Erythroblast (primary cell): Measurements from ENCODE around the gene IGFBP4.

Source experiments
- DNase-seq, 2 experiments: peaks; one replicate each; lab custom pipeline; 2025; lab: John Stamatoyannopoulos, UW
- GATA1 ChIP-seq: IDR thresholded peaks from 2 replicates; pipeline ENCODE4 v1.6.1; 2011; ENCODE audit warnings: low read depth, mild to moderate bottlenecking, control low read depth, low read length, moderate library complexity
- POLR2A ChIP-seq: IDR thresholded peaks from 2 replicates; pipeline ENCODE4 v1.6.1; 2011; ENCODE audit warnings: mild to moderate bottlenecking, low read length

Gene IGFBP4

GRCh38 chr17:40467281-40467867, 24.1 kb downstream of the IGFBP4 start:
- DNase-seq: no peak
- TF ChIP-seq POLR2A: no peak

- no peak for DNase-seq
- TF ChIP-seq POLR2A: no peak
- TF ChIP-seq GATA1: no peak
Observed at GRCh38 chr17:40468560-40468959, 25.3 kb downstream of the IGFBP4 start.

GRCh38 chr17:40469805-40470675, 26.8 kb downstream of the IGFBP4 start:
- no peak for DNase-seq
- no peak for TF ChIP-seq POLR2A
- no peak for TF ChIP-seq GATA1

DNA sequence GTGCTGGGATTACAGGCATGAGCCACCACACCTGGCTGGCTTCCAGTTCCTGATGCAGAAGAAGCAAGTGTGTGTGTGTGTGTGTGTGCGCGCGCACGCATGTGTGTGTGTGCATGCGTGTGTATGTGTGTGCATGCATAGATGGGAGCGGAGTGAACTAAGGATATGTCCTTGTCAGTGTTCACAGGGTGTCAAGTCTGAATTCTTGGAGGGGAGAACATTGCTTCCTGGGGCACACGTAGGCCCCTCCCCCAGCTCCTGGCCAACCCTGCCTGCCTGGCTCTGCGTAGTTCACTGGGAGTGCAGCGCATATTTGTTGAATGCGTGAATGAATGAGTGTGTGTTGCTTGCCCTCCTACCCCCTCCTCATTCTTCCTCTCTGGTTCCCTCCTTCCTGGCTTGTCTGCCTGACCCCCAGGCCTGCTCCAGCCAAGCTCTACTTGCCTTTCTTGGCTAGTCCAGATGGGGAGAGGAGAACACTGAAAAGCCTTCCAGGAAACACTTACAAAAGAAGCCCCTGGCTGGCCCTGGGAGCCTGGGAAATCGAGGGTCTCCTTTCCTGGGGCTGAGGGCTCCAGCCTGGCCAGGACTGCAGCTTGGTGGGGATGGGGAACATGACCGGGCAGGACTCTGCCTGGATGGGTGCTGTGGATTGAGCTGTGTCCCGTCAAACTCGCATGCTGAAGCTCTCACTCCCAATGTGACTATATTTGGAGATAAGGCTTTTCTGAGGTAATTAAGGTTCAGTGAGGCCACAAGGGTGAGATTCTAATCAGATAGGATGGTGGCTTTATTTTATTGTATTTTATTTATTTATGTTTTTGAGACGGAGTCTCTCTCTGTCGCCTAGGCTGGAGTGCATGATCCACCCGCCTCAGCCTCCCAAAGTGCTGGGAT, 27.9 kb downstream of the IGFBP4 start:
- DNase-seq: peak; percentile 11 to 34
- TF ChIP-seq GATA1 (no peak), POLR2A (no peak)

DNA sequence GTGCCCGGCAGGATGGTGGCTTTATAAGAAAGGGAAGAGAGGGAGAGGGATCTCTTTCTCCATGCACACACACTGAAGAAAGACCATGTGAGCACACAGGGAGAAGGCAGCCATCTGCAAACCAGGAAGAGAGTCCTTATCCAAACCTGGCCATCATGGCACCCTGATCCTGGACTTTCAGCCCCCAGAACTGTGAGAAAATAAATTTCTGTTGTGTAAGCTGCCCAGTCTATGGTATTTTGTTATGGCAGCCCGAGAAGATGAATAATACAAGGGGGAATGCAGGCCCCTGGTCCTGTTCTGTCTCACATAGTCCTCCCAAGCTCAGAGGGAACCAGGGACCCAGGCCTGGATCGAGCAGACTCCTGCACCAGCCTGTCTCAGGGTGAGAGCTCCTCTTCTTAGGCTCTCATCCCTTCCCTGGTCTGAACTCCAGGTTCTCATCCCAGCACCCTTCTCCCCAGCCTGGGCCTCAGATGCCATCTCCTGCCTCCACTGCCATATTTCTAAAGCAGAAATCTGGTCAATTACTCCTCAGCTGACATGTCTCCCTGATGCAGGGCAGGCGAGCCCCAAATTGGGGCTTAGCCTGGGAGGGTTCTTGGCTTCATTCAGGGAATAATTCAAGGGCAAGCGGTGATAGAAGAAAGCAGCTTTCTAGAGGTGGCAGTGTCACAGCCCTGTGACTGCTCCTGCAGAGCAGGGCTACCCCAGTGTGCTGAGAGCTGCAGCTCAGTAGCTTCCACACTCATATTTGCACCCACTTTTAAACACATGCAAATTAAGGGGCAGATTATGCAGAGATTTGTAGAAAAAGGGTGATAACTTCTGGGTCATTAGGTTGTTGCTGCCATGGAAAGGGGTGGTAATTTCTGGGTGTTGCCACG, 28.8 kb downstream of the IGFBP4 start:
- no peak for TF ChIP-seq POLR2A
- TF ChIP-seq GATA1: no peak
- DNase-seq: no peak

DNA sequence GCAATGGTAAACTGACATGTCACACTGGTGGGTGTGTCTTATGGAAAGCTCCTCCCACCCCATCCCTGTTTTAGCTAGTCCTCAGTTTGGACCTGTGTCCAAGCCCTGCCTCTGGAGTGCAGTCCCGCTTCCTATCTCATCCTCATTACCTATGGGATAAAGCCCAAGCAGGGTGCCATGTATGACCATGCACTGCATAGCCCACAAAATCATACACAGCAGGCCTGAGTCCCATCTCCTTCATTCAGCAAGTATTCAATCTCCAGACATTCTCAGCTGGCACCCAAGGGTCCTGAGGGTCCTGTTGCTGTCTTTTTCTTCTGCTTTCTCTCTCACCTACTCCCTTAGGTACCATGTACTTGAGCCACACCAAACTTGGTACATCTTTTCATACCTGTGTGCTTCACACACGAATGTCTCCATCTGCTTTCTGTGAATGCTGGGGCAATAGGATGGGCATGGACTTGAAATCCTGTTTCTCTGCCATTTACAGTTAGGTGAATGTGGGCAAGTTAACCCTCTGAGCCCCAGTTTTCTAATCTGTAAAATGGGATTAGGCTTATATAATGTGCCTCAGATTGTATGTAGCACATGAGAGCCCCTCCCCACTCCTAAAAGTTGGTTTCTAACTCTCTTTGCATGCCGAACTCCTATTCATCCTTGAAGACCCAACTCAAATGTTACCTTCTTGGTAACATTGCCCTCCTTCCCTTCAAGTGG, 29.6 kb downstream of the IGFBP4 start:
- DNase-seq: peak; percentile 28 to 44
- TF ChIP-seq GATA1 (no peak), POLR2A (no peak)

GRCh38 chr17:40473573-40474365, 30.5 kb downstream of the IGFBP4 start:
- TF ChIP-seq POLR2A: no peak
- TF ChIP-seq GATA1: no peak

GRCh38 chr17:40474419-40475002, 31.3 kb downstream of the IGFBP4 start:
- TF ChIP-seq GATA1: no peak
- TF ChIP-seq POLR2A: no peak
- peak in 1 of 2 experiments; percentile 27 for DNase-seq

More at GRCh38 chr17:40473573-40474365, 30.5 kb downstream of the IGFBP4 start:
- no peak for DNase-seq

GRCh38 chr17:40475234-40475908, 32.1 kb downstream of the IGFBP4 start:
- no peak for TF ChIP-seq GATA1
- no peak for TF ChIP-seq POLR2A
- no peak for DNase-seq

- no peak for TF ChIP-seq POLR2A
- TF ChIP-seq GATA1: no peak
- DNase-seq: no peak
Observed at GRCh38 chr17:40477796-40478195, 34.5 kb downstream of the IGFBP4 start.

GRCh38 chr17:40478486-40478885, 35.2 kb downstream of the IGFBP4 start:
- TF ChIP-seq GATA1 (no peak), POLR2A (no peak)
- no peak for DNase-seq
